H1 (cell line): ENCODE data around the gene URM1. TPM values are rescaled to one million over a fixed set of nuclear protein-coding genes. Genes with fewer than 3 reads are reported as not detected.

Source experiments
- ASH2L ChIP-seq: fragments of 200-600, 300-600 bp; sonication (generic); IDR thresholded peaks from one replicate; pipeline ENCODE4 v1.7.1; 2017; ENCODE audit warnings: low read length
- CHD7 ChIP-seq: fragments of 300-600 bp; sonication (generic); IDR thresholded peaks from 2 replicates; pipeline ENCODE4 v1.7.1; 2012; ENCODE audit warnings: low read length, moderate library complexity, mild to moderate bottlenecking, inconsistent platforms; ENCODE audit not compliant: insufficient replicate concordance
- CREB1 ChIP-seq: IDR thresholded peaks from 2 replicates; pipeline ENCODE4 v1.6.1; 2012; ENCODE audit warnings: inconsistent platforms
- KDM1A ChIP-seq: fragments of 200-600, 300-600 bp; sonication (generic); IDR thresholded peaks from 2 replicates; pipeline ENCODE4 v1.7.1; 2016; ENCODE audit warnings: mild to moderate bottlenecking, low read length, borderline replicate concordance
- POU5F1 ChIP-seq: IDR thresholded peaks from 2 replicates; pipeline ENCODE4 v1.6.1; 2011; ENCODE audit warnings: low read depth, mild to moderate bottlenecking, low read length, moderate library complexity
- polyA plus RNA-seq, 7 experiments: library from polyadenylated mRNA; depleted of rRNA in 3 of 7; stranded (reverse) in 5 of 7; unstranded in 2 of 7; fragments of >200 nt in 5 of 7; fragments of 200-250 nt in 2 of 7; gene quantifications; 1 replicate in 5 of 7; 2 replicates in 1 of 7; 4 replicates in 1 of 7; pipeline versions ENCODE4 v1.2.1 to v1.2.3, GENCODE V29; 2011 to 2013; ENCODE audit warnings: missing spikeins in 2 of 7, mixed read lengths in 2 of 7
- total RNA-seq: library from RNA; stranded (reverse); fragmentation: NEBNext Ultra II Directional; extraction: Animal tissue kit (Norgen Biotek cat#: 25700); gene quantifications from 2 replicates; pipeline ENCODE4 v1.2.1, GENCODE V29; 2021

URM1 gene
- total and polyA plus RNA-seq, 2 of the 8 experiments (the other 6 are each of a cell fraction or from before 2014, with no cell fraction given): 58.3 to 62.3 TPM

DNA sequence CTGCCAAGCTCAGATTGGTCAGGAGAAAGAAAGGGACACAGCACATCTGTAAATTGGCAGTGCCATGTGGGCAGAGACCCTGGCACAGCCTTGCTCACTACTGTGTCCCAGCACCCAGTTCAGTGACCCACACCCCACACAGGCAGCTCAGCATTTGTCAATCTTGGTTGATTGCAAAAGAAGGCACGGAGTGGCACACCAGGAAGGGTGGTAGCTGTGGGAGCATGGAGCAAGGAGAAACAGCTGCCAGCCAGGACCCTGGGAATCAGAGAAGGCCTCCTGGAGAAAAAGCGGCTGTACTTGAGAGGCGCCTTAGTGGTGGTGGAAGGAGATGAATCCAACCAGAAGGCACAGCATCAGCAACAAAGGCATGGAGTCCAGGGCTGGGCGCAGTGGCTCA, 27.3 kb upstream of the URM1 start (continued):
- TF ChIP-seq CHD7 (no peak), ASH2L (no peak), CREB1 (no peak), POU5F1 (no peak), KDM1A (no peak)
